Measurements from ENCODE around the gene RGS12. TPM values are rescaled to one million over a fixed set of nuclear protein-coding genes. Genes with fewer than 3 reads are reported as not detected.
A peak's percentile ranks its signal among the peaks of the same experiment; 100 is the strongest.

RGS12 gene
- total RNA-seq, 1 donor from 2014 or later: 102 TPM

- Mint-ChIP-seq H3K27ac (peak overlapping the region; percentile 82), H3K4me1 (ENCODE audit: low read depth) (peaks cover 3% of the 10 kb centered on the region), H3K27me3 (no peaks in the 10 kb centered on the region), H3K36me3 (ENCODE audit: insufficient read depth) (no peaks in the 10 kb centered on the region), H3K4me3 (ENCODE audit: low read depth) (no peak overlapping the region), H3K9me3 (ENCODE audit: low read depth) (no peaks in the 10 kb centered on the region)
- TF ChIP-seq CTCF (IDR thresholded peaks at IDR 0.05; ENCODE audit: unreplicated experiment): no peak
- DNase-seq (ENCODE audit: low spot score, unreplicated experiment): no peak
Measured at GRCh38 chr4:3249711-3250437, 42.9 kb upstream of the RGS12 start.

GRCh38 chr4:3250438-3250955 lies 42.3 kb upstream of the RGS12 start:
- peaks cover 3% of the 10 kb centered on the region for H3K4me1 Mint-ChIP-seq (ENCODE audit: low read depth)
- H3K36me3 Mint-ChIP-seq (ENCODE audit: insufficient read depth): no peaks in the 10 kb centered on the region
- H3K27ac Mint-ChIP-seq: peak overlapping the region; percentile 82
- no peak for TF ChIP-seq CTCF (IDR thresholded peaks at IDR 0.05; ENCODE audit: unreplicated experiment)
- H3K27me3 Mint-ChIP-seq: no peaks in the 10 kb centered on the region
- H3K4me3 Mint-ChIP-seq (ENCODE audit: low read depth): no peak overlapping the region
- DNase-seq (ENCODE audit: low spot score, unreplicated experiment): peak; percentile 43
- H3K9me3 Mint-ChIP-seq (ENCODE audit: low read depth): no peaks in the 10 kb centered on the region

- no peak for DNase-seq (ENCODE audit: low spot score, unreplicated experiment)
- Mint-ChIP-seq H3K9me3 (ENCODE audit: low read depth) (no peaks in the 10 kb centered on the region), H3K27me3 (no peaks in the 10 kb centered on the region), H3K27ac (peak overlapping the region; percentile 24), H3K4me3 (ENCODE audit: low read depth) (no peak overlapping the region), H3K4me1 (ENCODE audit: low read depth) (peaks cover 3% of the 10 kb centered on the region), H3K36me3 (ENCODE audit: insufficient read depth) (no peaks in the 10 kb centered on the region)
- no peak for TF ChIP-seq CTCF (IDR thresholded peaks at IDR 0.05; ENCODE audit: unreplicated experiment)
Measured at GRCh38 chr4:3250956-3251690, 41.7 kb upstream of the RGS12 start.

GRCh38 chr4:3251691-3252479 lies 40.9 kb upstream of the RGS12 start:
- H3K4me1 Mint-ChIP-seq (ENCODE audit: low read depth): peaks cover 3% of the 10 kb centered on the region
- no peaks in the 10 kb centered on the region for H3K27me3 Mint-ChIP-seq
- H3K9me3 Mint-ChIP-seq (ENCODE audit: low read depth): no peaks in the 10 kb centered on the region
- H3K27ac Mint-ChIP-seq: no peak overlapping the region
- DNase-seq (ENCODE audit: low spot score, unreplicated experiment): no peak
- H3K4me3 Mint-ChIP-seq (ENCODE audit: low read depth): no peak overlapping the region
- no peak for TF ChIP-seq CTCF (IDR thresholded peaks at IDR 0.05; ENCODE audit: unreplicated experiment)
- H3K36me3 Mint-ChIP-seq (ENCODE audit: insufficient read depth): peaks cover 2% of the 10 kb centered on the region

GRCh38 chr4:3252480-3252828 lies 40.4 kb upstream of the RGS12 start:
- H3K4me3 Mint-ChIP-seq (ENCODE audit: low read depth): no peak overlapping the region
- no peak for DNase-seq (ENCODE audit: low spot score, unreplicated experiment)
- H3K36me3 Mint-ChIP-seq (ENCODE audit: insufficient read depth): peaks cover 2% of the 10 kb centered on the region

More at GRCh38 chr4:3252480-3252828, 40.4 kb upstream of the RGS12 start:
- Mint-ChIP-seq H3K27ac (no peak overlapping the region), H3K4me1 (ENCODE audit: low read depth) (peaks cover 3% of the 10 kb centered on the region), H3K27me3 (no peaks in the 10 kb centered on the region), H3K9me3 (ENCODE audit: low read depth) (no peaks in the 10 kb centered on the region)
- TF ChIP-seq CTCF (IDR thresholded peaks at IDR 0.05; ENCODE audit: unreplicated experiment): no peak

Data from progenitor cell of endocrine pancreas (in vitro differentiated cells).